ENCODE measurements around the gene ATF7.
"Not testable (repeated sequence)": the region's sequence is repeated elsewhere in the genome, so short reads cannot be mapped to it uniquely, and the experiment has no call there.

ATF7 gene

DNA sequence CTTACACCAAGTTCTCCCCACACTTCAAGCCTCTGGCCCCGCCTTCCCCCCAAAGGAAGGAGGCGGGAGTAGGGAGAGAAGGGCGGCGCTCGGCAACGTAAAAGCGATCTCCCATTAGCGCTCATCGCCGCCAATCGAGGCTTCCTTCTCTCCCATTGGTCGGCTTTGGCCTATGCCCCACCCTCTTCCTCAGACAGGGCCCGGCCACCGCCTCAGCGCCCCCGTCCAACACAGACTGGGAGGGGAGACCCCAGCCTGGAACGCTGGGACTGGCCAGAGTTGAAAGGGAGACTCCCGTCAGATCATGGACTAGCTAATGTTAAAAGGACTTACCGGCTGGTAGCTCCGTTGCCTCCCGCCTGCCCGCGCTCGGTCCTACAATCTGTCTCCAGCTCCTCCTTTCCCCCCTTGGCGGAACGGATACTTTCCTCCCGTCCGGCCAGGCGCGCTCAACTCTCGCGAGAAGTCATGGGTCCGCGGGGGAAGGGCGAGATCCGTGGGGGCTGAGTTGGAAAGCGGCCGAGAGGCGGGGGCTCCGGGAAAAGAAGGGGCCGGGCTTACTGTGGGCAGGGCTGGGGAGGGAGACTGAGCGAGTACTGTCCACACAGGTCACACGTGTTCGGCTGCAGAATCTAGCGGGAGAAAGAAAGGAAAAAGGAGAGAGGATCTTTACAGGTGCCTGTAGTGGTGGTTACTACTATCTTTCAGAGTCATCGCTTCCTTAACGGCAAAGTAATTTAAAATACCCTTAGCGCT is at the start of gene ATF7:
ATF7 (minus strand) TSS at position 437 of the 756 bp plus-strand sequence. CDS start 25,382 bp downstream, outside the sequence.
- peak; percentile 94 for DNase-seq (ENCODE audit: low read depth in 2 of 2)

GRCh38 chr12:53674977-53675700 is 49.0 kb upstream of the ATF7 start:
- no peak for DNase-seq (ENCODE audit: low read depth in 2 of 2)

DNA sequence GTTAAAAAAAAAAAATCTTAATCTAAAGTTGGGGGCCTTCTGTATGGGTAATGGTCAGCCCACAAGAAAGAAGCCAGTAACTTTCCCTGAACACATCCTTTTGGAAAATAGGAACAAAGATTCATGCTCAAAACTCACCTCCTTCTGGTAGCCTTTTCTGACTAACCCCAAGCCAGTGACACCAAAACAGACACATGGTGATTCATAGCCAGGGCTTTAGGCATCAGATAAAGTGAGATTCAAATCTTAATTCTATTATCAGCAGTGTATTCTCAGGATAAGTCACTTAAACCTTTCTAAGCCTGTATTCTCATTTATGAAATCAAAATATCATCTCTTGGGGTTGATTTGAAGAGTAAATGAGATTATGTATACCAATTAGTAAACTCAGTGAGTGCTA is 44.8 kb upstream of the ATF7 start:
- no peak for DNase-seq (ENCODE audit: low read depth in 2 of 2)

DNA sequence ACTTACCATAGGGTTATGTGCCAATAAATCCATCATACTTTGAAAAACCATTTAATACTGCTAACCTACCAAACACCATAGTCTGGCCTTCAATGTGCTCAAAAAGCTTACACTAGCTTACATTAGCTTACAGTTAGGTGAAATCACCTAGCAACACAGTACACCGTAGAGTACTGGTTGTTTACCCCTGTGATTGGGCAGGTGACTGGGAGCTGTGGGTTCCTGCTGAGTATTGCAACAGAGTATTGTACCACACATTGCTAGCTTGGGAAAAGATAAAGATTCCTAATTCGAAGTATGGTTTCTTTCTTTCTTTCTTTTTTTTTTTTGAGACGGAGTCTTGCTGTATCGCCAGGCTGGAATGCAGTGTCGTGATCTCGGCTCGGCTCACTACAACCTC is 44.1 kb upstream of the ATF7 start:
- DNase-seq (ENCODE audit: low read depth in 2 of 2) = no peak

- DNase-seq (ENCODE audit: low read depth in 2 of 2) = no peak
These were observed 40.9 kb upstream of the ATF7 start for GRCh38 chr12:53667080-53667479.

- DNase-seq (ENCODE audit: low read depth in 2 of 2) = no peak
These were observed 38.8 kb upstream of the ATF7 start for GRCh38 chr12:53664936-53665335.

GRCh38 chr12:53664191-53664590 is 38.0 kb upstream of the ATF7 start:
- DNase-seq (ENCODE audit: low read depth in 2 of 2) = no peak

GRCh38 chr12:53660041-53660440 is 33.9 kb upstream of the ATF7 start:
- DNase-seq (ENCODE audit: low read depth in 2 of 2) = no peak

DNA sequence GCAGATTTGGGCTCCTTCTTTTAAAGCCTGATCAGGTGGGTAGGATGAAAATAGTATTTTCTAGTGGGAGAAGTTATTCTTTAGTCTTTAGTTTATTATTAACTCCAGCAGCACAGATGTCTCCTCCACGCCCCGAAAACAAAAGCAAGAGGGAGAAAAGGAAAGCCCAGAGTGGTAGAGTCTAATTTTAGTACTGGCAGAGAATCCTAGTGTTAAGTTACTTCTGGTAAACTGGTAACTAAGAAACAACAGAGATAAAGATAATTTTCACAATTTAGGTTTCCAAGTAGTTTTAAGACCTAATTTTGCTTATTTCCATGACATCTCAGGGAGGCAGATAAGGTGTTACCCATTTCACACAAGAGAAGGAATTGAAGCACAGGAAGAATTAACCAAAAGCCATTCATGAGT is 33.4 kb upstream of the ATF7 start:
- no peak for DNase-seq (ENCODE audit: low read depth in 2 of 2)

DNA sequence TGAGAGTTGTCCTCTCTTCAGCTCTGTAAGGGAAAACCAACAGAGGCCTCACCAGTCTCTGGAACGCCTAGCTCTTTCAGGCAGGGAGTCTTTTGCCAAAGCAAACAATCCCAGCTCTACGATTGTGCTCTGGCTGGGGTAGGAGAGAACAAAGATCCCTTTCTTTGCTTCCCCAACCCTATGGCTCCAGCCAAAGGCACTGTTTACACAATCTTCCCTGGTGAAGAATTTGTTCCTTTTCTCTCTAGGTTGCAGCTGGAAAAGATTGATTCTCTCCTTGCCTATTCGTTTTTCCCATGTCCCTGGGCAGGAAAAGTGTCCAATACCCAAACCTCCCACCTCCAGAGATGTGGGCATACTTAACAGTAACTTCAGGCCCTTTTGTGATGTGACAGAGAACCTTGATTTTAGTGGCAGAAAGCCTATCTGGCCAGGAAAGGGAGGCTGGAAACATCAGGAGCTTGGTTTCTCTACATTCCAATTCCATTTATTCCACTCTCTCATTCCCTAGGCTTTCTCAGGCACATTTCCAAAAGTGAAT is 32.9 kb upstream of the ATF7 start:
- DNase-seq (ENCODE audit: low read depth in 2 of 2) = peak in 1 of 2 experiments; percentile 31

GRCh38 chr12:53657041-53657440 is 30.9 kb upstream of the ATF7 start:
- no peak for DNase-seq (ENCODE audit: low read depth in 2 of 2)

DNA sequence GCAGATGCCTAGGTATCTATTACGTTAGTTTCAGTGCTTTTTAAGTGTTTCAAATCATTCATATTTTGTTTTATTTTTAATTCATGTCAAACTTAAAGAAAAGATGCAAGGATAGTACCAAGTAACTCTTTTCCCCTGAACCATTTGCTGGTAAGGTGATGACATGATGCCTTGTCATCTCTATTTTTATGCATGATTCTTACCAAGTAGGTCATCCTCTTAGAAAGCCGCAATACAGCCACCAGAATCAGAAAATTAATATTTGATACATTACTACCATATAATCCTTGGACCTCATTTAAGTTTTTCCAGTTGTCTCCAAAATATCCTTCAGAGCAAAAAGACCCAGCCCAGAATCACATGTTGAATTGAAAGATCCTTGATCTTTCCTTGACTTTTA is 27.4 kb upstream of the ATF7 start:
- DNase-seq (ENCODE audit: low read depth in 2 of 2) = no peak

DNA sequence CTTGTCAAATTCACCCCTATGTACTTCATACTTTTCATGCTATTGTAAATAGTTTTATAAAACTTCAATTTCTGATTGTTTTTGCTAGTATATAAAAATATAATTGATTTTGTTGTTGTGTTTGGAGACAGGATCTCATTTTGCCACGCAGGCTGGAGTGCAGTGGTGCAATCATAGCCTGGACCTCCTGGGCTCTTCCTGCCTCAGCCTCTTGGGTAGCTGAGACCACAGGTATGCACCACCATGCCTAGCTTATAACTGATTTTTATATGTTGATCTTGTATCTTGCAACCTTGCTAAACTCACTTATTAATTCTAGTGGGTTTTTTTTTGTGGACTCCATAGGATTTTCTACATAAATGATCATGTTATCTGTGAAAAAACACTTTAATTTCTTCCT is 26.2 kb upstream of the ATF7 start:
- DNase-seq (ENCODE audit: low read depth in 2 of 2) = peak; percentile 14 to 18

DNA sequence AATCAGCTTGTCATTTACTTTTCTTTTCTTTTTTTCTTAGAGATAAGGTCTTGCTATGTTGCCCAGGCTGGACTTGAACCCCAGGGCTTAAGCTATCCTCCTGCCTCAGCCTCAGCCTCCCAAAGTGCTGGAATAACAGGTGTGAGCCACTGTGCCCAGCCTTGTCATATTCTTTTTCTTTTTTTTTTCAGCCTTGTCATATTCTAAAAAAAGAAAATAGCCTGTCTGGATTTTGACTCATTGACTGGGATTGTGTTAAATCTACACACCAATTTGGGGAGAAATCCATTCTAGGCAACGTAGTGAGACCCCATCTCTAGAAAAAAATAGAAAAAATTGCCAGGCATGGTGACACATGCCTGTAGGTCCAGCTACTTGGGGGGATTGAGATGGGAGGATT is 25.6 kb upstream of the ATF7 start:
- DNase-seq (ENCODE audit: low read depth in 2 of 2) = no peak

GRCh38 chr12:53646300-53646699 is 20.1 kb upstream of the ATF7 start:
- DNase-seq (ENCODE audit: low read depth in 2 of 2) = not testable (repeated sequence)

DNA sequence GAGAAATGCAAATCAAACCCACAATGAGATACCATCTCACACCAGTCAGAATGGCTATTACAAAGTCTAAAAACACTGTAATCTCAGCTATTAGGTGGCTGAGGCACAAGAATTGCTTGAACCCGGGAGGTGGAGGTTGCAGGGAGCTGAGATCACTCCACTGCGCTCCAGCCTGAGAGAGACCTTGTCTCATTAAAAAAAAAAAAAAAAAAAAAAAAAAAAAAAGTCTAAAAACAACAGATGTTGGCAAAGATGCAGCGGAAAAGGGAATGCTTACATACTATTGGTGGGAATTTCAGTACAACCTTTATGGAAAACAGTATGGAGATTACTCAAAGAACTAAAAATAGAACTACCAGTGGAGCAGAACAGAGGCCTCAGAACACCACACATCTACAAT is 19.0 kb upstream of the ATF7 start:
- DNase-seq (ENCODE audit: low read depth in 2 of 2) = no peak

DNA sequence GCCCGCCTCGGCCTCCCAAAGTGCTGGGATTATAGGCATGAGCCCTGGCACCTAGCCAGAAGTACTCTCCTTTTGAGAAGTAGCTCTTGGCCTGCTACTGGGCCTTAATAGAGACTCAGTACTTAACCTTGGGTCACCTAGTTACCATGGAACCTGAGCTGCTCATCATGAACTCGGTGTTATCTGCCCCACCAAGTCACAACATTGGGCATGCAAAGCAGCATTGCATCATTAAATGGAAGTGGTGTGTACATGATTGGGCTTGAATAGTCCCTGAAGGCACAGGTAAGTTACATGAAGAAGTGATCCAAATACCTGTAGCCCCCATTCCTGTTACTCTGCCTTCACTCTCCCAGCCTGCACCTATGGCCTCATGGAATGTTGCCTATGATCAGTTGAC is 18.0 kb upstream of the ATF7 start:
- DNase-seq (ENCODE audit: low read depth in 2 of 2) = no peak

DNA sequence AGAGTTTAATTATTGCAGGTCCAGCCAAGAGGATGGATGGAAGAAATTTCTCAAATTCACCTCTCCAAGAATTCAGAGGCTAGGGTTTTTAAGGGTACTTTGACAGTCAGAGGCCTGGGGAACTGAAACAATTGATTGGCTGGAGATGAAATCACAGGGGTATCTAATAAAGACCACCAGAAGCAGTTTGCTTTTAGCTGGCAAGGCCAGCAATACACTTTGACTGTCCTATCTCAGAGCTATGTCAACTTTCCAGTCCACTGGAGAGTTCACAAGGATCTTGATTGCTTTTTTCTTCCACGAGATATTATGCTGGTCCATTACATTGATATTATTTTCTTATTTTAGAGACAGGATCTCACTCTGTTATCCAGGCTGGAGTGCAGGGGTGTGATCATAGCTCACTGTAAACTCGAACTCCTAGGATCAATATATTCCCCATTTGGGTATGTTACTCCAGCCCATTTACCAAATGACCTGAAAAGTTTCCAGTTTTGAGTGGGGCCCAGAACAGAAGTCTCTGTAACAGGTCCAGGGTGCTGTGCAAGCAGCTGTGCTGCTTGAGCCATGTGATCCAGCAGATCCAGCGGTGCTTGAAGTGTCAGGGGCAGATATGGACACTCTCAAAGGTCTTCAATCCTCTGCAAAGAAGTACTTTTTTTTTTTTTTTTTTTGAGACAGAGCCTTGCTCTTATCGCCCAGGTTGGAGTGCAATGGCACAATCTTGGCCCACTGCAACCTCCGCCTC is 17.2 kb upstream of the ATF7 start:
- DNase-seq (ENCODE audit: low read depth in 2 of 2) = no peak

GRCh38 chr12:53638057-53638456 is 11.9 kb upstream of the ATF7 start:
- no peak for DNase-seq (ENCODE audit: low read depth in 2 of 2)

DNA sequence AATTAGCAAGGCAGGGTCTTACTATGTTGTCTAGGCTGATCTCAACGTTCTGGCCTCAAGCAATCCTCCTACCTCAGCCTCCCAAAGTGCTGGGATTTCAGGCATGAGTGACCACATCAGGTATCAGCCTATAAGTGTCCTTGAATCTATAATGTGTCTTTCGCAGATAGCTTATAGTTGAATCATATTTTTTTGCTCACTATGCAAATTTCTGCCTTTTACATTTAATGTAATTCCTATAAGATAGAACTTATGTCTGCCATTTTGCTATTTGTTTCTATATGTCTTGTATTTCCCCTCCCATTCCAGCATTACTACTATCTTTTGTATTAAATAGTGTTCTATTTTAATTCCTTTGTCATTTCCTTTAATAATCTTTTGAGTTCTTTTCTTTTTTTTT is 10.5 kb upstream of the ATF7 start:
- DNase-seq (ENCODE audit: low read depth in 2 of 2) = no peak

DNA sequence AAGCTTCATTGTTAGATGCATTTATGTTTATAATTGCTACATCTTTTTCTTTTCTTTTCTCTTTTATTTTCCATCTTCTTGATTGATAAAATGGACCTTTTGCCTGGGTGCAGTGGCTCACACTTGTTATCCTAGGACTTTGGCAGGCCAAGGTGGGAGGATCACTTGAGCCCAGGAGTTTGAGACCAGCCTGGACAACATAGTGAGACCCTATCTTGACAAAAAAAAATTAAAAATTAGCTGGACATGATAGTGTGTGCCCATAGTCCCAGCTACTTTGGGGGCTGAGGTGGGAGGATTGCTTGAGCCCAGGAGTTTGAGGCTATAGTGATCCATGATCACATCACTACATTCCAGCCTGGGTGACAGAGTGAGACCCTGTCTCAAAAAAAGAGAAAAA is 9.5 kb upstream of the ATF7 start:
- not testable (repeated sequence) for DNase-seq (ENCODE audit: low read depth in 2 of 2)

DNA sequence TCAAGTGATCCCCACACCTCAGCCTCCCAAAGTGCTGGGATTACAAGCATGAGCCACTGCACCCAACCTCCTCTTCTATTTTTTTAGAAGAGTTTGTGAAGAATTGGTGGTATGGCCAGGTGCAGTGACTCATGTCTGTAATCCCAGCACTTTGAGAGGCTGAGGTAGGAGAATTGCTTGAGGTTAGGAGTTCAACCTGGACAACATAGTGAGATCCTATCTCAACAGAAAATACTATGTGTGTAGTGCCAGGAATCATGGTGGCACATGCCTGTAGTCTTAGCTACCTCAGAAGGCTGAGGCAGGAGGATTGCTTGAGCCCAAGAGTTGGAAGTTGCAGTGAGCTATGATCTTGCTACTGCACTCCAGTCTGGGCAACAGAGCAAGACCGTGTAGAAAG is 5.5 kb upstream of the ATF7 start:
- DNase-seq (ENCODE audit: low read depth in 2 of 2) = no peak
